NCI-H526 (cell line): ENCODE data around the gene KIF3B.
"Not testable (repeated sequence)": the region's sequence is repeated elsewhere in the genome, so short reads cannot be mapped to it uniquely, and the experiment has no call there.

Experiments used
- DNase-seq, 2 experiments: peaks; one replicate each; lab custom pipeline; 2025; lab: John Stamatoyannopoulos, UW

KIF3B gene

DNA sequence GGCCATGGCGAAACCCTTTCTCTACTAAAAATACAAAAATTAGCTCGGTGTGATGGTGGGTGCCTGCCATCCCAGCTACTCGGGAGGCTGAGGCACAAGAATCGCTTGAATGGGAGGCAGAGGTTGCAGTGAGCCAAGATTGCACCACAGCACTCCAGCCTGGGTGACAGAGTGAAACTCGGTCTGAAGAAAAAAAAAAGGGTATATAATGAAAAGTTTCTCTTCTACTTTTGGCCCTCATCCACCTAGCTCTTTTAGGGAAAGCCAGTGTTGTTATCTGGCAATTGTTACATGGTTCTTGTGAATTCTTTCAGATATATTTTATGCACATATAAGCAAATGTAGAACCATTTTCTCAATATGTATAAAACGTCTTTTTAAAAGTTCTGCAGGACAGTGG is 19.0 kb downstream of the KIF3B start:
- no peak for DNase-seq

DNA sequence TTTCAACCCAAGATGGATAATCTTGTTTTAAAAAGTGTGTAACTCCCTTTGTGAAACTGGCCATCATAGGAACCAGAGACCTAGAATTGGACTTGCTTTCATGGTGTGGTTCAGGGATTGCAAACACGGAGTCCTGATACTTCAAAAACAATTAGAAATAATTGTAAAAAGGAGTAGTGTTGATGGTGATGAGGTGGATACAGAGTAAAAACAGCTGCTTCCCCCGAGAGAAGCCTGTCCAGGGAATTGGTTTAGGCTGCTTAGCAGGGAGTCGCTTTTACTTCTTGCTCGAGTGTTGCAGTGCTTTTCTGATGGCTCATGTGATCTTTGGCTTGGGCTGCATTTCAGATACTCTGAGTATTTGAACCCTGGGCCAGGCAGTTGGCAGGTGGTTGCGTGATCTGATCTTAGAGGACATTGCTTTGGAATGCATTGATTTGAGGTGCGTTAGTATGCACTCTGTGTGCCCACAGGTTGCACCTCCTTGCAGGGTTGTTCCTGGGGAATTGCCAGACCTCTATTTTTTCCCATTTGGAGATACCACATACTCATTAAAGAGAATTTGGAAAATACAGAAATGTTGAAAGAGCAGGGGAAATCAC is 19.5 kb downstream of the KIF3B start:
- DNase-seq, result no peak

DNA sequence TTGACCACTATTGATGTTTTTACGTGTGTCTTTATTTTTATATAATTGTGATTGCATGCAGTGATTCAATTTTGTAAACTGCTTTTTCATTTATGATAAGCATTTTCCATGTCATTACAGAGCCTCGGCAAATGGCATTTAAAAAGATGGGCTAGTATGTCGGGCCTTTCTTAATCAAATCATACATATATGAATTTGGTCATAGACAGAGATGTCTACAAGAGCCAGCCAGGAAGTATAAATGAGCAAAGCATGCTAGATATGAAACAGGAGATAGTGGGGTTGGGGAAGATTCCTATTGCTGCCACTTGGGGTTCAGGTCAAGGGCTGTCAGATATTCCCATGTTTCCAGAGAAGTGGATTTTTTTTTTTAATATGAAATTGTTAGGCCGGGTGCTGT is 20.0 kb downstream of the KIF3B start:
- no peak for DNase-seq

DNA sequence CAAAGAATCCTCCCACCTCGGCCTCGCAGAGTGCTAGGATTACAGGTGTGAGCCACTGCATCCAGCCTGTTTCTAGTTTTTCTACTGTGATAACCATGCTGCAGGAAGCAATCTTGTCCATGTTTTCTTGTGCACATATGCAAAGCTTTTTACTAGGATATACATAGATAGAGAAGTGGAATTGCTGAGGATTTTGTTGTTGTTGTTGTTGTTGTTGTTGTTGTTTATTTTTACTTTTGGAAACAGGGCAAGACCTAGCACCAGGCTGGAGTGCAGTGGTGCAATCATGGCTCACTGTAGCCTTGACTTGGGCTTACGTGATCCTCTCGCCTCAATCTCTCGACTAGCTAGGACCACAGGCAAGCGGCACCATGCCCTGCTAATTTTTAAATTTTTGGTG is 23.2 kb downstream of the KIF3B start:
- DNase-seq, result no peak

DNA sequence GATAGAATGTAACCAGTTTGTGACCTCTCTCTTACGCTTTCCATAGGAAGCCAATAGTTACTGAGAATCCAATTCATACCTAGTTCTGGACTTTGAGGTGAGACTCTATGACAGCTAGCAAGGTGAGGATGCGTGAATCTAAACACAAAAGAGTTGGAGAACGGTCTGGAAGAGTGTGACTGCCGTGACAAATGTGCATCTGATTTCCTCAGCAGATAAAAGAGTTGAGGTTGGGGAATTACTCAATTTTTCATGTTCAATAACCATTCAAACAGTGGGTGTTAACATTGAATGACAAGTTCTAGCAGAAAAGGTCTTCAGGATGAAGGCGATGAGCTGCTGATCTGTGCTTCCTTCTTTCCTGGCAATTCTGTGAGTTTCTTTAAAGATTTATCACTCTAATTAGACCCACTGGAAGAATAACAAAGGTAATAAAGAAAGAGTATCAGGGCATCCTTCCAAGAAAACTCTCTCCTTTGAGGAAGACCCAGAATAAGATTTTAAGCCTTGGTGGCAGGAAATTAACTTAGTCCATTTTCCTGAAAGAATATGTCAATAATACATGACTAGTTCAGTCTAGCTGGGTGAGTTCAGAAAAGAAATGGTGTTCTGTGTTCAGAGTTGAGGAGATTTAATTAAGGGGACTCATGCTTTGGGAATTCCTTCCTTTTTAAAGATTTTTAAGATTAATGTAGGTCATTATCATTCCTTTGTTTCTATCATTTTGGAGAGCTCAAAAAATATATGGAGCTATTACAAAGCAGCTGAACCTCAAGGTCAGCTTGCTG is 24.5 kb downstream of the KIF3B start:
- DNase-seq, result no peak

DNA sequence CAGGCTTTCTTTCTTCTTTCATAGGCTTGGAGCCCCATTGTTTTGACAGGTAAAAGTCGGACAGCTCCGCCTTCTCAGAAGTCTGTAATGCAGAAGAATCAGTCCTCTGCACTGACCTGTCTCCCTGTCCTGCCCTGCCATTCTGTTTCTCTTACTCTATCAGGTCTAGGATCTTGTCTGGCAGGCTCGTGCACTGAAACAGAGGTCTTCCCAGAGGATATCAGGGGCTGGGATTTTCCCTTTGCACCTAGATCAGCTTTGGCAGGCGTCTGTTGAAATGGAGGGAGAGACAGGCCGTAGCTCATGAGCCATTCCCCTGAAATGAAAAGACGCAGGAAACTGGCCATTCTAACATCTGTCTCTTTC is 25.0 kb downstream of the KIF3B start:
- no peak for DNase-seq

DNA sequence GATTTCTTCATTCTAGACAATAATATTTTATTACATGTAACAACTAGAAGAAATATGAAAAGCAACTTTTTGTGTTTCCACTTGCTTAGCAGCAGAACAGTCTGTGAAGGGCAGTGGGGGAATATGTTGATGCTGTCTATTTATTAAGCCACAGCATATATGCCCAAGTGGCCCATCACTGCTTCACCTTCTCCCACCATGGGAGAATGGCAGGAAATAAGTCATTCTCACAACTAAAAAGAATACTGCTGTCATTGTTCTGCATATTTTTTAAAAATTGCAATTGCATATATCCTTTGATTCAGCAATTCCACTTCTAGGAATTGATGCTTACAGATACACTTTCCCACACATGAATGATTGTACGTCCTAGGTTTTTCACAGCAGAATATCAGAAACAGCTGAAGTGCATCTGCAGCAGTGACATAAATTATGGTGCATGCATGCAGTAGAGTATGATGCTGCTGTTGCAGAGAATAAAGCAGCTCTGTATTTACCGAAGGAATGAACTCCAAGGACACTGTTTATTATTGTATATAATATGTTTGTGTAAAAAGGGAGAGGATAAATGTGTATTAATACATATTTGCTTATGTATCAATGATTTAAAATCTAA is 26.8 kb downstream of the KIF3B start:
- no peak for DNase-seq

DNA sequence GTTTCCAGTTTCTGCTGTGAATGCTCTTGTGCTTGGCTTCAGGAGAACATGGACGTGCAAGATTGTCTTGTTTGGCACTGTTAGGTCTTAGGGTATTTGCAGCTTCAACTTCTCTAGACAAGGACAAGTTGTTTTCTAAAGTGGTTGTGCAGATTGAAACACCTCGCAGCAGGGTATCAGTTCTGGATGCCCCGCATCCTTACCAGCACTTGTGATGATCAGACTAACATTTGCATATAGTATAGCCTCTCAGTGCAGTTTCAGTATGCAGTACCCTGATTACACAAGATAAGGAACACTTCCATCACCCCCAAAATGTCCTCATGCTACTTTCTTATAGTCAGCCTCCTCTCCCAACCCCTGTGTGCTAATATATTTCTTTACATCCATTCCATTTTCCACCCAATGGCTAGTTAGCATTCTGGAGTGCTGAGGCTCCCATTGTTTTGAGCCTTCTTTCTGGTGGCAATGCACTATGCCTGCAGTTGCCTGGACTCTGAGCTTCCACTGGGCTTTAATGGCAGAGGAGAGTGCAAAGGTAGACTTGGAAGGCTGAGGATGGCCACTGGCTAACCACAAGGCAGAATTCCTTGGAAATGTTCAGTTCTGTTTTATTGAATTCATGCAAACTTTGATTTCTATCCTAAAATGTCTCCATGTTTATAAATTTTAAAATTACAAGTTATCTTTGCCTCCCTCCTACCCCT is 35.4 kb downstream of the KIF3B start:
- no peak for DNase-seq

DNA sequence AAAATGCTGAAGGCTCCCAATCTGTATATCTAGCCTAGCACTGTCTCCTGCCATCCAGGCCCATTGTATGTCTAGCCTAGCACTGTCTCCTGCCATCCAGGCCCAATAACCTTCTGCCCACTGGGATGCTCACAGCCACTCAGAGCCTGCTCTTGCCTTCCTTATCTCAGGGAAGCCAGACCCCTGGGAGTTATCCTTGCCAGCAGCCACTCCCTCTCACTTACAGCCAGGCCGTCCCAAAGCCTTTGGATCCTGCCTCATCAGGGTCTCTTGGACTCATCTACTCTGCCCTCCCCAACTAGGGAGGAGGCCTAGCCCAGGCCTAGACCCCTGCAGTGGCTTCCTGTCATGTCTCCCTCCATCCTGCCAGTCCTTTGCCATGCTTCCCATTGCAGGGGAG is 37.3 kb downstream of the KIF3B start:
- no peak for DNase-seq

DNA sequence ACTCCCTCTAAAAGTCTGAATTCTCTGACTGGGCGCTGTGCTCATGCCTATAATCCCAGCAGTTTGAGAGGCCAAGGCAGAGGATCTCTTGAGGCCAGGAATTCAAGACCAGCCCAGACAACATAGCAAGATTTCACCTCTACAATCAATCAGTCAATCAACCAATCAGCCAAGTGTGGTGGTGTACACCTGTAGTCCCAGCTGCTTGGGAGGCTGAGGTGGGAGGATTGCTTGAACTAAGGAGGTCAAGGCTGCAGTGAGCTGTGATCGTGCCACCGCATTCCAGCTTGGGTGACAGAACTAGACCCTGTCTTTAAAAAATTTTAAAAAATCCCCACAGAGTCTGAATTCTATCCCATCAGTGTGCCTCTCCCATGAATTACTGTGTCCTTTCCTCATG is 37.9 kb downstream of the KIF3B start:
- no peak for DNase-seq

DNA sequence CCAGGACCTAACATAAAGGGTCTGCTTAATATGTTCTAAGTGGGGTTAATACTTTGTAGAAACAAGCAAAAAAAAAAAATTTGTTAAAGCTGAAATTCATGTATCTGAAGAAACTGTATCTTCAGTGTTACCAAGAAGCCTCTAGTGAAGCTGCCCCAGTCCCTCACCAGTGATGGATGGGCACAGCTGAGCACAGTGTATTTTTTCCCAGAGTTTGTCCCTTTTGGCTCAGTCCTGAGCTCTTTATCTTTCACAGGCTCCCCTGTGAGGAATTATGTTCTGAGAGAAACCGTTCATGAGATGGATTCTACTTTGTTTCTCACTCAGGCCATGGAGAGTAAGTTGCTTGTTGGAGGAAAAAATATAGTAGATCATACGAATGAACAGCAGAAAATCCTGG is 38.4 kb downstream of the KIF3B start:
- DNase-seq, result no peak

DNA sequence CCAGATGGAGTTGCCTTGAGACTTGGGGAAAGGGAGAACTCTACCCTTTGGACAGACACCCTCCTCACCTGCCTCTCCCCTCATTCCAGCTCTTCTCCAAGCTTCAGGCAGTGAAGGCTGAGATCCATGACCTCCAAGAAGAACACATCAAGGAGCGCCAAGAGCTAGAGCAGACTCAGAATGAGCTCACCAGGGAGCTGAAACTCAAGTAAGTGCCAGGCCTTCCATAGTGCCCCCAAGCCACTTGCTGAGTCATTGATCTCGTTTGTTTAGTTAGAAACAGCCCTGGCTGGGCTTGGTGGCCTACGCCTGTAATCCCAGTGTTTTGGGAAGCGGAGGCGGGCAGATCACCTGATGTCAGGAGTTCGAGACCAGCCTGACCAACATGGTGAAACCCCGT is 39.2 kb downstream of the KIF3B start:
- no peak for DNase-seq

DNA sequence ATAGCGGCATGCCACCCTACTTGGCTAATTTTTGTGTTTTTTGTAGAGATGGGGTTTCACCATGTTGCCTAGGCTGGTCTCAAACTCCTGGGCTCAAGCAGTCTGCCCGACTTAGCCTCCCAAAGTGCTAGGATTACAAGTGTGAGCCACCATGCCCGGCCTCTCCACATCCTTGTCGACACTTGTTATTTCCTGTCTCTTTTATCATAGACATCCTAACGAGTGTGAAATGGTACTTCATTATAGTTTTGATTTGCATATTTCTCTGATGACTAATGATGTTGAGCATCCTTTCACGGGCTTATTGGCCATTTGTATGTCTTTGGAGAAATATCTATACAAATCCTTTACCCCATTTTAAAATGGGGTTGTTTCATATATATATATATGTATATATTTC is 41.6 kb downstream of the KIF3B start:
- DNase-seq, result no peak

DNA sequence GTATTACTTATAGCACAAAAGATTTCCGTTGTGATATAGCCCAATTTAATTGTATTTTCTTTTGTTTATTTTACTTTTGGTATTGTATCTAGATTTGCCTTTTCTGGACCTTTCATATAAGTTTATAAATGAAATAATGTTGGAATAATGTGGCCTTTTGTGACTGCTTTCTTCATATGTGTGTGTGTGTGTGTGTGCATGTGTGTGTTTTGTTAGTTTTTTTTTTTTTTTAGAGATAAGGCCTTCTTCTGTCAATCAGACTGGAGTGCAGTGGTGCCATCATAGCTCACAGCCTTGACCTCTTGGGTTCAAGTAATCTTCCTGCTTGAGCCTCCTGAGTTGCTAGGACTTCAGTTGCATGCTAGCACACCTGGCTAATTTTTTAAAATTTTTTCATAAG is 42.9 kb downstream of the KIF3B start:
- no peak for DNase-seq

DNA sequence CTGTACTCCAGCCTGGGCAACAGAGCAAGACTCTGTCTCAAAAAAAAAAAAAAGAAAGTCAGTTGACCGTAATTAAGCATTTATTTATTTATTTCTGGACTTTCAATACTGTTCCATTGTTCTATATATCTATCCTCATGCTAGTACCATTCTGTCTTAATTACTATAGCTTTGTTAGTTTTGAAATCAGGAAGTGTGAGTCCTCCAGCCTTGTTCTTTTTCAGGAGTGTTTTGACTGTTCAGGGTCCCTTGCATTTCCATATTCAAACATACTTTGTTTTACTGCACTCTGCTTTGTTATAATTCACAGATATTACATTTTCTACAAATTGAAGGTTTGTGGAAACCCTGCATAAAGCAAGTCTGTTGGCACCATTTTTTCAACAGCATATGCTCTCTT is 43.9 kb downstream of the KIF3B start:
- no peak for DNase-seq

DNA sequence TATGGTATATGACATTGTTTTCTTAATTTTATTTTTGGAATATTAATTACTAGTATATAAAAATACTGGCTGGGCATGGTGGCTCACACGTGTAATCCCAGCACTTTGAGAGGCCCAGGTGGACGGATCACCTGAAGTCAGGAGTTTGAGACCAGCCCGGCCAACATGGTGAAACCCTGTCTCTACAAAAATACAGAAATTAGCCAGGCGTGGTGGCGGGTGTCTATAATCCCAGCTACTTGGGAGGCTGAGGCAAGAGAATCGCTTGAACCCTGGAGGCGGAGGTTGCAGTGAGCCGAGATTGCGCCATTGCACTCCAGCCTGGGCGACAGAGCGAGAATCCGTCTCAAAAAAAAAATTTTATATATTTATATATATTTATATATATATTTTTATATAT is 44.8 kb downstream of the KIF3B start:
- DNase-seq, result not testable (repeated sequence)

DNA sequence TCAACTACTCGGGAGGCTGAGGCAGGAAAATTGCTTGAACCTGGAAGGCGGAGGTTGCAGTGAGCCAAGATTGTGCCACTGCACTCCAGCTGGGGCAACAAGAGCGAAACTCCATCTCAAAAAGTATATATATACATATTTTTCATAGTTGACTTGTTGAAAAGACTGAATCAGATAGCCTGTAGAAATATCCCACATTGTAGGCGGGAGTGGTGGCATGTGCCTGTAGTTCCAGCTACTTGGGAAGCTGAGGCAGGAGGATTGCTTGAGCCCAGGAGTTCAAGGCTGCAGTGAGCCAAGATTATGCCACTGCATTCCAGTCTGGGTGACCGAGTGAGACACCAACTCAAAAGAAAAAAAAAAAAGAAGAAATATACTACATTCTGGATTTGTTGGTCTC is 46.3 kb downstream of the KIF3B start:
- DNase-seq, result not testable (repeated sequence)

DNA sequence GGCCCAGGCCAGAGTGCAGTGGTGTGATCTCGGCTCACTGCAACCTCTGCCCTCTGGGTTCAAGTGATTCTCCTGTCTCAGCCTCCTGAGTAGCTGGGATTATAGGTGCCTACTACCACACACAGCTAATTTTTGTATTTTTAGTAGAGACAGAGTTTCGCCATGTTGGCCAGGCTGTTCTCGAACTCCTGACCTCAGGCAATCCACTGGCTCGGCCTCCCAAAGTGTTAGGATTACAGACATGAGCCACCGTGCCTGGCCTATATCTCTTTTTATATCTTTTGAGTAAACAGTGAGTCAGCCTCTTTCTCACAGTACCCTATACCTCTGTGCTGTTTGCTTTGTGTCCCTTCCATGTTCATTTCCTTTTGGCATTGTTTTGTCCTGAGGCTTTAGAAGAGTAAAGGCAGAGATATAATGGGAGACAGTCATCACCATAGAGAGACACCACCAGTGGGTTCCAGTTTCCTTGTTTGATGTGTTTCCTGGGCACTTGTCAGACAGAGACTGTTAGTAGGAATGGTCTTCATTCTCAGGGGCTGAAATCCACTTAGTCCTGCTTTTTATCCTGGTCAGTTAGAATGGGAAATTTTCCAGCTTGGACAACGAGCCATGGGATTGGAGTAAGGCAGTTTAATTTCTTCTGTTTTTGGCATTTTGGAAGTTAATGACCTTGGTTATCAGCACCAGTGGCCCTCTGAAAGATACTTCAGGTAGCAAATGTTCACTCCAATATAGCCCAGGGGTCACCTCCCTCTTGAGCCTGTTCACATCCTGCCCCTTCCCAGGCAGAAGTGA is 48.5 kb downstream of the KIF3B start:
- no peak for DNase-seq

DNA sequence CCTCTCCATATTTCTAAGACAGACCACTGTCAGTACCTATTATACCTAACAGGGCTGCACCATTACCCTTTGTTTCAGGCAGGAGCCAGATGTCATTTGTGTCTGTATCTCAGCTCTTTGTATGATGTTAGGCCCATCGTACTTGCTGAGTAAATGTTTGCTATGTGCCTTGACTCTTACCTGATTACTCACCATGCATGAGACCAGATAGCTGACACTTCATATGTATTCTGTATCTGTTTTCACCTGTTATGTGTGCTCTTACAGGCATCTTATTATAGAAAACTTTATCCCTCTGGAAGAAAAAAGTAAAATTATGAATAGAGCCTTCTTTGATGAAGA is 49.0 kb downstream of the KIF3B start:
- DNase-seq, result no peak

DNA sequence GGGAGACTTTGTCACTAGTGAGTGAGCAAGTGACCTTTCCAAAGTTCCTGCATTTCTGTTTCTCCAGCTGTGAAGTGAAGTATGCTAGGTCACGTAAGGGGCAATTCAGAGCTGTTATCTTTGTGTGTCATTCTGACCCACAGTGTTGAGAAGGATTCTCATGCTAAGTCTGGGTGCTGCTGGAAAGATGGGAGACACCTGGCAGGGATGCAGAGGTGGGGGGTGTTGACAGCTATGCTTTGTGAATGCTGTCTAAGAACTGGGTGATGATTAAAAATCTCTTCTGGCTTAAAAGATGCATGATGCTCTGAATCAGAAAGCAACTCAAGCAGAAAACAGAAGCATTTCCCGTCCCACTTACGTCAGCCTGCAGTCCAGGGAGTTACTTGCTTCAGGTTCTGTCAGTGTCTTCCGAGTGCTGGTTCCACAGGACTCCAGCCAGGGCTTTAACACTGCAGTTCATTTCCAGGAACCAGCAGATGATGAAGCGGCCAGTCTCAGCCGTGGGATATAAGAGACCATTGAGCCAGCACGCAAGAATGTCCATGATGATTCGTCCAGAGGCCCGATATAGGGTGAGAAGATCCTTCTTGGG is 49.7 kb downstream of the KIF3B start:
- no peak for DNase-seq

DNA sequence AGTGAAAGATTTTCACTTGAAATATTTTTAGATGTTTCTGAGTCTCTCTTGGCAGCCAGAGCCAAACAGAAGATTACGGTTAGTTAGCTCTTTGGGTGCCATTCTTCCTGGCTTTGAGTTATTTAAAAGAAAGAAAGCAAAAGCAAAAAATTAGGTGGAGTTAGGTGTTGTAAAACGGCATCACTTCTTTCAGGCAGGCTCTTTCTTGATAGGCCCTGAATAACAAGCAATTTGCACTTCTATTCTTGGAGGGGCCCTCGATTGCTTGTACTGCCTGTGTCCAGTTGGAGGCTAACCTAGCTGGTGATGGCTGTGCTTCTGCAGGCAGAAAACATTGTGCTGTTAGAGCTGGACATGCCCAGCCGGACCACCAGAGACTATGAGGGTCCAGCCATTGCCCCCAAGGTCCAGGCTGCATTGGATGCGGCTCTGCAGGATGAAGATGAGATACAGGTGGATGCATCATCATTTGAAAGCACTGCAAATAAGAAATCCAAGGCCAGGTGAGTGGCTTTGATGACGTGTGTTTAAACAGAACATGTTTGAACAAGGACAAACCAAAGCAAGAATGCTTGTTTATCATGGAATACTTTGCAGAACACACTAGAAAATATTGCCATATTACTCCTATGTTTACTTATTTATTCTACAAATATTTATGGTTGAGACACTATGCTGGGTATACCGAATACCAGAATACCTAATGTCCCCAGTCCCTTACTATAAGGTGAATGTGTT is 52.5 kb downstream of the KIF3B start:
- no peak for DNase-seq
